HEK293 (cell line): ENCODE results near the gene KIF5A.

Source experiments
- BCL11A ChIP-seq: fragments of 450-650 bp; formaldehyde crosslinking; IDR thresholded peaks from 2 replicates; pipeline ENCODE4 v1.5.1; 2016; ENCODE audit warnings: low read depth, missing biosample characterization, missing genetic modification characterization
- GLI4 ChIP-seq: fragments of 450-650 bp; formaldehyde crosslinking; IDR thresholded peaks from 2 replicates; pipeline ENCODE4 v1.5.1; 2016; ENCODE audit warnings: missing biosample characterization, missing genetic modification characterization
- RBAK ChIP-seq: fragments of 450-650 bp; formaldehyde crosslinking; IDR thresholded peaks from 2 replicates; pipeline ENCODE4 v1.5.1; 2016; ENCODE audit warnings: missing biosample characterization, missing genetic modification characterization
- REST ChIP-seq: fragments of 450-650 bp; formaldehyde crosslinking; IDR thresholded peaks from 2 replicates; pipeline ENCODE4 v1.5.1; 2016; ENCODE audit warnings: missing biosample characterization, missing genetic modification characterization
- ZBTB20 ChIP-seq: fragments of 450-650 bp; formaldehyde crosslinking; IDR thresholded peaks from 2 replicates; pipeline ENCODE4 v1.5.1; 2016; ENCODE audit warnings: missing biosample characterization, missing genetic modification characterization
- ZBTB44 ChIP-seq: fragments of 450-650 bp; IDR thresholded peaks from 2 replicates; pipeline ENCODE4 v1.5.1; 2018; ENCODE audit warnings: missing biosample characterization, mild to moderate bottlenecking, missing genetic modification characterization
- ZBTB8A ChIP-seq: fragments of 450-650 bp; formaldehyde crosslinking; IDR thresholded peaks from 2 replicates; pipeline ENCODE4 v1.5.1; 2016; ENCODE audit warnings: missing biosample characterization, missing genetic modification characterization
- ZNF175 ChIP-seq: fragments of 450-650 bp; formaldehyde crosslinking; IDR thresholded peaks from 2 replicates; pipeline ENCODE4 v1.5.1; 2016; ENCODE audit warnings: missing biosample characterization, missing genetic modification characterization
- ZNF366 ChIP-seq: fragments of 450-650 bp; formaldehyde crosslinking; conservative IDR thresholded peaks from 2 replicates; pipeline ENCODE4 v1.5.1; 2016; ENCODE audit warnings: missing biosample characterization, missing genetic modification characterization
- ZNF658 ChIP-seq: fragments of 450-650 bp; formaldehyde crosslinking; IDR thresholded peaks from 2 replicates; pipeline ENCODE4; 2016; ENCODE audit warnings: missing biosample characterization, missing genetic modification characterization
- TF ChIP-seq, protein P1 (sequence below): fragments of 450-650 bp; formaldehyde crosslinking; IDR thresholded peaks from 2 replicates; pipeline ENCODE4 v1.5.1; 2016; ENCODE audit warnings: missing biosample characterization, missing genetic modification characterization
- TF ChIP-seq, protein P2 (sequence below): fragments of 450-650 bp; formaldehyde crosslinking; IDR thresholded peaks from 2 replicates; pipeline ENCODE4 v1.5.1; 2016; ENCODE audit warnings: missing biosample characterization, missing genetic modification characterization

- no peak for TF ChIP-seq ZBTB8A (tag by site-specific recombination)
- TF ChIP-seq, protein P1, sequence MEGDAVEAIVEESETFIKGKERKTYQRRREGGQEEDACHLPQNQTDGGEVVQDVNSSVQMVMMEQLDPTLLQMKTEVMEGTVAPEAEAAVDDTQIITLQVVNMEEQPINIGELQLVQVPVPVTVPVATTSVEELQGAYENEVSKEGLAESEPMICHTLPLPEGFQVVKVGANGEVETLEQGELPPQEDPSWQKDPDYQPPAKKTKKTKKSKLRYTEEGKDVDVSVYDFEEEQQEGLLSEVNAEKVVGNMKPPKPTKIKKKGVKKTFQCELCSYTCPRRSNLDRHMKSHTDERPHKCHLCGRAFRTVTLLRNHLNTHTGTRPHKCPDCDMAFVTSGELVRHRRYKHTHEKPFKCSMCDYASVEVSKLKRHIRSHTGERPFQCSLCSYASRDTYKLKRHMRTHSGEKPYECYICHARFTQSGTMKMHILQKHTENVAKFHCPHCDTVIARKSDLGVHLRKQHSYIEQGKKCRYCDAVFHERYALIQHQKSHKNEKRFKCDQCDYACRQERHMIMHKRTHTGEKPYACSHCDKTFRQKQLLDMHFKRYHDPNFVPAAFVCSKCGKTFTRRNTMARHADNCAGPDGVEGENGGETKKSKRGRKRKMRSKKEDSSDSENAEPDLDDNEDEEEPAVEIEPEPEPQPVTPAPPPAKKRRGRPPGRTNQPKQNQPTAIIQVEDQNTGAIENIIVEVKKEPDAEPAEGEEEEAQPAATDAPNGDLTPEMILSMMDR, result no peak
- no peak for TF ChIP-seq ZNF366 (tag by site-specific recombination)
- no peak for TF ChIP-seq ZBTB20 (tag by site-specific recombination)
- TF ChIP-seq ZBTB44 (tag by site-specific recombination), result no peak
- no peak for TF ChIP-seq REST (tag by site-specific recombination)
- TF ChIP-seq BCL11A (tag by site-specific recombination), result no peak
- no peak for TF ChIP-seq RBAK (tag by site-specific recombination)
- no peak for TF ChIP-seq GLI4 (tag by site-specific recombination)
- TF ChIP-seq, protein P2, sequence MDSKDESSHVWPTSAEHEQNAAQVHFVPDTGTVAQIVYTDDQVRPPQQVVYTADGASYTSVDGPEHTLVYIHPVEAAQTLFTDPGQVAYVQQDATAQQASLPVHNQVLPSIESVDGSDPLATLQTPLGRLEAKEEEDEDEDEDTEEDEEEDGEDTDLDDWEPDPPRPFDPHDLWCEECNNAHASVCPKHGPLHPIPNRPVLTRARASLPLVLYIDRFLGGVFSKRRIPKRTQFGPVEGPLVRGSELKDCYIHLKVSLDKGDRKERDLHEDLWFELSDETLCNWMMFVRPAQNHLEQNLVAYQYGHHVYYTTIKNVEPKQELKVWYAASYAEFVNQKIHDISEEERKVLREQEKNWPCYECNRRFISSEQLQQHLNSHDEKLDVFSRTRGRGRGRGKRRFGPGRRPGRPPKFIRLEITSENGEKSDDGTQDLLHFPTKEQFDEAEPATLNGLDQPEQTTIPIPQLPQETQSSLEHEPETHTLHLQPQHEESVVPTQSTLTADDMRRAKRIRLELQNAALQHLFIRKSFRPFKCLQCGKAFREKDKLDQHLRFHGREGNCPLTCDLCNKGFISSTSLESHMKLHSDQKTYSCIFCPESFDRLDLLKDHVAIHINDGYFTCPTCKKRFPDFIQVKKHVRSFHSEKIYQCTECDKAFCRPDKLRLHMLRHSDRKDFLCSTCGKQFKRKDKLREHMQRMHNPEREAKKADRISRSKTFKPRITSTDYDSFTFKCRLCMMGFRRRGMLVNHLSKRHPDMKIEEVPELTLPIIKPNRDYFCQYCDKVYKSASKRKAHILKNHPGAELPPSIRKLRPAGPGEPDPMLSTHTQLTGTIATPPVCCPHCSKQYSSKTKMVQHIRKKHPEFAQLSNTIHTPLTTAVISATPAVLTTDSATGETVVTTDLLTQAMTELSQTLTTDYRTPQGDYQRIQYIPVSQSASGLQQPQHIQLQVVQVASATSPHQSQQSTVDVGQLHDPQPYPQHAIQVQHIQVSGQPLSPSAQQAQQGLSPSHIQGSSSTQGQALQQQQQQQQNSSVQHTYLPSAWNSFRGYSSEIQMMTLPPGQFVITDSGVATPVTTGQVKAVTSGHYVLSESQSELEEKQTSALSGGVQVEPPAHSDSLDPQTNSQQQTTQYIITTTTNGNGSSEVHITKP (tag by site-specific recombination), result no peak
- TF ChIP-seq ZNF658 (tag by site-specific recombination), result no peak
- no peak for TF ChIP-seq ZNF175 (tag by site-specific recombination)
These were observed 22.3 kb downstream of the KIF5A start for GRCh38 chr12:57571926-57572762.
